Pancreas (tissue), 10 donors: ENCODE measurements around the gene RGS10. TPM values are rescaled to one million over a fixed set of nuclear protein-coding genes. Genes with fewer than 3 reads are reported as not detected.

Experiments
- ATAC-seq, 4 donors: fragments of 200-7000 bp; cut with Tn5 transposase; one replicate each; pipeline versions ENCODE4 v1.8.0 to v1.9.1; 2020; ENCODE audit warnings: mild to moderate bottlenecking in 4 of 4, moderate library complexity in 4 of 4
- DNase-seq, 6 donors: peaks; one replicate each; pipeline ENCODE4 v3.0.0-alpha.2; 2020
- FAIRE-seq: peaks from 2 replicates; lab custom pipeline; 2012; peaks lifted over from hg19 to GRCh38; lab: Jason Lieb, UNC
- H3K27ac ChIP-seq, 4 donors: fragments of 200-600 bp; sonication (generic); 1 replicate in 3 of 4; 2 replicates in 1 of 4; pipeline versions ENCODE4 v1.5.0 to v1.8.0; 2020
- H3K27me3 ChIP-seq, 4 donors: fragments of 200-600 bp; one replicate each; pipeline ENCODE4 v1.8.0; 2021
- H3K36me3 ChIP-seq, 3 donors: fragments of 200-600 bp; sonication (generic) in 1 of 3; one replicate each; pipeline versions ENCODE4 v1.5.0 to v1.8.0; 2020 to 2021
- H3K4me1 ChIP-seq, 3 donors: fragments of 200-600 bp; one replicate each; pipeline ENCODE4 v1.8.0; 2021
- H3K4me3 ChIP-seq, 4 donors: fragments of 200-600 bp; sonication (generic) in 2 of 4; one replicate each; pipeline versions ENCODE4 v1.5.0 to v1.8.0; 2020 to 2021
- H3K9me3 ChIP-seq, 4 donors: fragments of 200-600 bp; one replicate each; pipeline ENCODE4 v1.8.0; 2021
- CTCF ChIP-seq, 4 donors: fragments of 200-600 bp; sonication (generic) in 3 of 4; IDR thresholded peaks; one replicate each; pipeline versions ENCODE4 v1.5.0 to v1.8.0; 2021; ENCODE audit warnings: antibody characterized with exemption in 4 of 4
- WGBS, 2 donors: extraction: QIAGEN DNeasy Blood & Tissue Kit; methylation state at CpG; one replicate each; pipeline ENCODE4 v1.1.7; 2013; 5-methylcytosine and 5-hydroxymethylcytosine counted together
- intact Hi-C, 3 donors: fragments of 100-400 bp; cut with DNase I; formaldehyde crosslinking; loops; one replicate each; pipeline versions ENCODE4 v1.11.1 to v1.14.2; 2022
- polyA plus RNA-seq, 2 donors: library from polyadenylated mRNA; stranded (reverse); fragments of 200-250 nt; gene quantifications; one replicate each; pipeline ENCODE4 v1.2.3, GENCODE V29; 2013
- total RNA-seq, 6 donors: library from RNA; stranded (reverse); fragmentation: NEBNext Ultra II Directional in 4 of 6; extraction: Animal tissue kit (Norgen Biotek cat#: 25700) in 4 of 6; gene quantifications; one replicate each; pipeline versions ENCODE4 v1.2.1 to v1.2.4, GENCODE V29; 2021 to 2023
- donor health status: healthy with polysubstance abuse.
- donor health status: DM: no; HTN: no; CAD: no; lungs with moderate emphysema.
- donor health status: DM: no; HTN: no; CAD: no.
- donor health status: control.
- donor health status: control.
- donor health status: Bipolar disorder and iron deficiency.
- donor health status: DM: yes; HTN: yes; CAD: no.
- donor health status: DM: no; HTN: no; CAD: no.
- donor health status: DM: no; HTN: no; CAD: no.
- donor health status: DM: yes; HTN: yes; CAD: no.

The RGS10 gene
- total and polyA plus RNA-seq, 8 donors: 0.42 to 15.9 (median 4.4) TPM

GRCh38 chr10:119539359-119539825 lies 3.1 kb downstream of the RGS10 start:
- TF ChIP-seq CTCF (IDR thresholded peaks at IDR 0.05): no peak
- Histone ChIP-seq H3K4me3 (no peak overlapping the region), H3K27ac (no peak overlapping the region), H3K4me1 (peaks cover 0 to 4% (median 0%) of the 10 kb centered on the region in 3 donors), H3K36me3 (no peaks in the 10 kb centered on the region), H3K9me3 (no peaks in the 10 kb centered on the region), H3K27me3 (no peaks in the 10 kb centered on the region)
- intact Hi-C loops: no loop called here
- 58 to 60% methylated on average over 9 of the region's 9 CpGs for WGBS, 2 donors
- FAIRE-seq: no peak
- no peak for ATAC-seq
- DNase-seq: no peak

DNA sequence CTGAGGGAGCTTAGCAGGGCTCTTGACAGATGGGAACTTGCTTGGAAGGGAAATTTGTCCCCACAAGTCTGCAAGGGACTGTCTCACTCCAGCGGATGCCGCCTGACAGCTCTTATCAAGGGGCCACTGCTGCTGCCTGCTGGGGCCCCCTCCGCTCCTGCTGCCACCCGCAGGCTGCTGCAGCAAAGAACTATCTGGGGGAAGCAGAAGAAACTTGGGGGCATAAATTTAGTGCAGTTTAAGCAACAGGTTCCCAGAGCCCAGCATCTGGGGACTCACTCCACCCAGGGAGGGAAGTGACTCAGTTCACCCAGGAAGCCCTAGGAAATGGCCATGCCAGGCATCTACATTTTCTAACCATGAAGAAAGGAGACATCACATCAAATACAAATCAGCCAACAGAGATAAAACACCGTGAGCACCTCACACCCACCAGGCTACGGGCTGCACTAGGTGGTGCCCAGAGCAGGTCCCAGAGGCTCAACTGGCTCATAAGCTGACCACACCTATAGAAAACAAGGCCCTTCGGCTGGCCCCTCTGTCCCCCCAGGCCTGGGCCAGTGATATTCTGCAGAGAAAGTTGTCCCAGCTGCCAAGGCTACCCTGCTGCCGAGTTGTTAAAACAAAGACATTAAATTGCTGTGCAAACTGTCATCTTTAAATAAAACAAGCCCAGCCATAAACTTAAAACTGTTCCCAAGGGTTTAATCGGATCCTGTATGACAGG lies 3.7 kb downstream of the RGS10 start:
- ATAC-seq: no peak
- intact Hi-C loops: no loop called here
- no peaks in the 10 kb centered on the region for H3K27me3 ChIP-seq
- H3K4me1 ChIP-seq: peaks cover 0 to 4% (median 0%) of the 10 kb centered on the region in 3 donors
- H3K9me3 ChIP-seq: no peaks in the 10 kb centered on the region
- FAIRE-seq: no peak
- DNase-seq: no peak
- no peak overlapping the region for H3K4me3 ChIP-seq
- no peak overlapping the region for H3K27ac ChIP-seq
- no peak for TF ChIP-seq CTCF (IDR thresholded peaks at IDR 0.05)
- 64 to 68% methylated on average over 9 of the region's 9 CpGs for WGBS, 2 donors
- no peaks in the 10 kb centered on the region for H3K36me3 ChIP-seq

DNA sequence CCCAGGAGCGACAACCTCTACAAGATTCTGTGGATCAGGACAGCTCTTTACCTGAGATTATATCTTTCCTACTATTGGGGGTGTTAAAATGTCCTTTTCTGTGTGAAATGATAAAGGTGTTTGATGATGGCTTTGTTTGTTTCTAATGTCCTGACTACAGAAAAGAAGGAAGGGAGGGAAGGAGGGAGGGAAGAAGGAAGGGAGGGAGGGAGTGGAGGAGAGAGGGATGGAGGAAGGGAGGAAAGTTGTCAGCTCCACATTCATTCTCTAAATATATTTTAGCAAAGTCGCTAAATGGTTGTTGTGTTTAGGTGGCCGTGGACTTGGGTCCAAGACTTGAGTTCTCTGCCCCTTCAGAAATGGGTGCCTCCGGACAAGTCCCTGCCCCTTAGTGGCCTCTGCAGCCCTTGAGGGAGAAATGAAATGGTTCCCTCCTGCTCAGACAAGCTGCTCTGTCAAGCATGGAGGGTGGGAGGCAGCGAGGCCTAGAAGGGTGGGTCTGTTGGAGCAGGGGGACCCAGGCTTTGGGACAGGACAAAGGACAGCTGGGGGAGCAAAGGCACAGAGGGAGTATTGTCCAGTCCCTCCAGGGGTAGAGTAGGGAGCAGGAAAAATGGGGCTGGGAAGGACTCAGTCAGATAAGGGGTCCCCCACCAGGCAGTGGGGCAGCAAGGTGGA lies 4.4 kb downstream of the RGS10 start:
- no peak for FAIRE-seq
- H3K27ac ChIP-seq: no peak overlapping the region
- H3K4me1 ChIP-seq: no peaks in the 10 kb centered on the region
- H3K4me3 ChIP-seq: no peak overlapping the region
- TF ChIP-seq CTCF (IDR thresholded peaks at IDR 0.05): no peak
- DNase-seq: no peak
- H3K9me3 ChIP-seq: no peaks in the 10 kb centered on the region
- 74 to 83% methylated on average over 5 of the region's 5 CpGs for WGBS, 2 donors
- H3K27me3 ChIP-seq: no peaks in the 10 kb centered on the region
- intact Hi-C loops: no loop called here
- no peaks in the 10 kb centered on the region for H3K36me3 ChIP-seq
- no peak for ATAC-seq

- Histone ChIP-seq H3K36me3 (no peaks in the 10 kb centered on the region), H3K27ac (peak overlapping the region in 1 of 4 donors; percentile 19), H3K4me3 (no peak overlapping the region), H3K27me3 (no peaks in the 10 kb centered on the region), H3K9me3 (no peaks in the 10 kb centered on the region), H3K4me1 (no peaks in the 10 kb centered on the region)
- no peak for FAIRE-seq
- peak in 2 of 4 donors; percentile 43 to 56 for ATAC-seq
- no peak for DNase-seq
- no peak for TF ChIP-seq CTCF (IDR thresholded peaks at IDR 0.05)
- WGBS, 2 donors: 64 to 71% methylated on average over 9 of the region's 9 CpGs
- intact Hi-C loops: no loop called here
Observed at GRCh38 chr10:119536508-119537025, 6.0 kb downstream of the RGS10 start.
